ENCODE data around the gene HSF2.

The HSF2 gene, protein sequence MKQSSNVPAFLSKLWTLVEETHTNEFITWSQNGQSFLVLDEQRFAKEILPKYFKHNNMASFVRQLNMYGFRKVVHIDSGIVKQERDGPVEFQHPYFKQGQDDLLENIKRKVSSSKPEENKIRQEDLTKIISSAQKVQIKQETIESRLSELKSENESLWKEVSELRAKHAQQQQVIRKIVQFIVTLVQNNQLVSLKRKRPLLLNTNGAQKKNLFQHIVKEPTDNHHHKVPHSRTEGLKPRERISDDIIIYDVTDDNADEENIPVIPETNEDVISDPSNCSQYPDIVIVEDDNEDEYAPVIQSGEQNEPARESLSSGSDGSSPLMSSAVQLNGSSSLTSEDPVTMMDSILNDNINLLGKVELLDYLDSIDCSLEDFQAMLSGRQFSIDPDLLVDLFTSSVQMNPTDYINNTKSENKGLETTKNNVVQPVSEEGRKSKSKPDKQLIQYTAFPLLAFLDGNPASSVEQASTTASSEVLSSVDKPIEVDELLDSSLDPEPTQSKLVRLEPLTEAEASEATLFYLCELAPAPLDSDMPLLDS

DNA sequence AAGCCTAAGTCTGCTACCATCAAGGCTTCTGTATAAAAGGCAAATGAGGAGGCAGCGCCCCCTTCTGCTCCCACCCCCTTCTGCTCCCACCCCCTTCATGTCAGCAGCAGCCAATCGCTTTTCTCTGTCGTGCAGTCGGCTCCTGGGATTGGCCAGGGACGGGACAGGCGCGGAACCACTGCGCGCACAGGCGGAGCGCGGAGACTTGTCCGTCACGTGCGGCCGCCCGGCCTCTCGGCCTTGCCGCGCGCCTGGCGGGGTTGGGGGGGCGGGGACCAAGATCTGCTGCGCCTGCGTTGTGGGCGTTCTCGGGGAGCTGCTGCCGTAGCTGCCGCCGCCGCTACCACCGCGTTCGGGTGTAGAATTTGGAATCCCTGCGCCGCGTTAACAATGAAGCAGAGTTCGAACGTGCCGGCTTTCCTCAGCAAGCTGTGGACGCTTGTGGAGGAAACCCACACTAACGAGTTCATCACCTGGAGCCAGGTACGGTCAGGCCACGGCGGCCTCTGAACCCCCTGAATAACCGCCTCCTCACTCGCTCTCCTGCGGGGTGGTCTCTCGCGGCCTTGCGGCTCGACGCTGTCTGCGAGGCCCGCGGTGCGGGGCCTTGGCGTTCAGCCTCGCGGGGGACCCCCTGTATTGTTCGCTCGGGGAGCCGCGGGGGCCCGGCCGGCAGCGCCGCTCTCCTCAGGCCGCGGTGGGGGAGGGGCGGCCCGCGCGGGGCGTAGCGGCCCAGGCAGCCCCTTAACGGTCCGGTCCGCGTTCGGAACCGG lies at the start of gene HSF2:
TSS of gene HSF2 (plus strand) at position 305 of the 773 bp plus-strand sequence. CDS start at position 391, 86 bp downstream.
- H3K27ac ChIP-seq (ENCODE audit: low read length) = peak within 1 kb of the TSS; percentile 65
- H3K4me3 ChIP-seq (ENCODE audit: low read depth in 1 of 2, low read length in 2 of 2) = peak within 1 kb of the TSS; percentile 71 to 97
- H3K9me3 ChIP-seq (ENCODE audit: control insufficient read depth in 1 of 2, low read length in 2 of 2) = no peaks in the 10 kb centered on the region
- no peaks in the 10 kb centered on the region for H3K36me3 ChIP-seq (ENCODE audit: control insufficient read depth in 1 of 2, insufficient read depth in 2 of 2, low read length in 2 of 2)
- H3K4me1 ChIP-seq (ENCODE audit: control insufficient read depth in 1 of 2, insufficient read depth in 2 of 2, low read length in 2 of 2) = peaks cover 11 to 15% of the 10 kb centered on the region in 2 donors
- H3K27me3 ChIP-seq (ENCODE audit: low read depth, low read length) = no peaks in the 10 kb centered on the region

DNA sequence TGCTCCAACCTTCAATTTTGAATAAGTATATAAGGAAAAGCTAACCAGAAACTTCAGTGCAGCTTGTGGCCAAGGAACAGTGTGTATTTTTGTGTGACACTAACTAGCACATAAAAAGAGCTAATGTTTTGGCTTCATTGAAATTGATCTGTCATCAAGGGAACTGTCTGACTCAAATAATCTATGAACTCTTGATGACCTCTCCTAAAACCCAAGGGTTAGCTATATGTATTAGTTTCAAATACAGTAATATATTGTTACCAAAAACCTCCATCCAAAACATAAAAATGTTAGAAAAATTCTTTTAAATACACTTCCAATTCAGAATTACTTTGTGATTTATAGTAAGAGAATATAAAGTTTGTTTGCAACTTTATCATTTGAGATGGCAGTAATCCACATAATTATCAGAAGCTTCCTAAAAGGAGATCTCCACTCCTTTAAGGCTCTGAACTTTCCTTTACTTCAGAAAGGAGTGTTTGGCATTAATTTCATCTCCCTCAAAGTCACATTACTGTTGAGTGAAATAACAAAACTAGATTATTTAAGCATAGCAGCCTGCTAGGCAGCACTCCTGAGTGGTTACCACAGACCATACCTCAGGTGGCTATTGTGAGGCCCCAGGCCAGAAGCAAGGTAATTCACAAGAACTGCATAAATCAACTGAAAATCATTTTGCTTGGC lies 46.3 kb upstream of the HSF2 start:
- no peaks in the 10 kb centered on the region for H3K27me3 ChIP-seq (ENCODE audit: low read depth, low read length)
- no peaks in the 10 kb centered on the region for H3K36me3 ChIP-seq (ENCODE audit: control insufficient read depth in 1 of 2, insufficient read depth in 2 of 2, low read length in 2 of 2)
- H3K4me3 ChIP-seq (ENCODE audit: low read depth in 1 of 2, low read length in 2 of 2) = no peak overlapping the region
- no peaks in the 10 kb centered on the region for H3K4me1 ChIP-seq (ENCODE audit: control insufficient read depth in 1 of 2, insufficient read depth in 2 of 2, low read length in 2 of 2)
- no peaks in the 10 kb centered on the region for H3K9me3 ChIP-seq (ENCODE audit: control insufficient read depth in 1 of 2, low read length in 2 of 2)
- no peak overlapping the region for H3K27ac ChIP-seq (ENCODE audit: low read length)

DNA sequence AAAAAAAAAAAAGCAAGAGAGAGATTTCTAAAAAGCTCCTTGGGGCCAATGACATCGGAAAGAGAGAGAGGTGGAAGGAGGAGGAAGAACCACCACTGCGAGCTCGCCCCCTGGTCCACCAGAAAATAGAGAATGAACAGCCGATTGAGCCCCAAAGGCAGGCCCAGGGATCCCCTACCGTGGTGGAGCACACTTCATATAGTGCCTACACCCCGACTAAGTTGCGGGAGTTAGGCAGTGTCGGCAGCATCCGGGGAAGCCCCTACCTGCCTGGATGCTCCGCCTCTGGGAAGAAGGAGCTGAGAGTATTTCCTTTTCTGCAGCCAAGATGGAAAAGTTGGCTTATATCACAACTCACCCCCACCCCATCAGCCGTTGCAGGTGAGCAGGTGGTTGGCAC lies 38.6 kb upstream of the HSF2 start:
- Histone ChIP-seq H3K9me3 (ENCODE audit: control insufficient read depth in 1 of 2, low read length in 2 of 2) (no peaks in the 10 kb centered on the region), H3K4me3 (ENCODE audit: low read depth in 1 of 2, low read length in 2 of 2) (no peak overlapping the region), H3K36me3 (ENCODE audit: control insufficient read depth in 1 of 2, insufficient read depth in 2 of 2, low read length in 2 of 2) (no peaks in the 10 kb centered on the region), H3K27ac (ENCODE audit: low read length) (no peak overlapping the region), H3K4me1 (ENCODE audit: control insufficient read depth in 1 of 2, insufficient read depth in 2 of 2, low read length in 2 of 2) (no peaks in the 10 kb centered on the region), H3K27me3 (ENCODE audit: low read depth, low read length) (no peaks in the 10 kb centered on the region)

DNA sequence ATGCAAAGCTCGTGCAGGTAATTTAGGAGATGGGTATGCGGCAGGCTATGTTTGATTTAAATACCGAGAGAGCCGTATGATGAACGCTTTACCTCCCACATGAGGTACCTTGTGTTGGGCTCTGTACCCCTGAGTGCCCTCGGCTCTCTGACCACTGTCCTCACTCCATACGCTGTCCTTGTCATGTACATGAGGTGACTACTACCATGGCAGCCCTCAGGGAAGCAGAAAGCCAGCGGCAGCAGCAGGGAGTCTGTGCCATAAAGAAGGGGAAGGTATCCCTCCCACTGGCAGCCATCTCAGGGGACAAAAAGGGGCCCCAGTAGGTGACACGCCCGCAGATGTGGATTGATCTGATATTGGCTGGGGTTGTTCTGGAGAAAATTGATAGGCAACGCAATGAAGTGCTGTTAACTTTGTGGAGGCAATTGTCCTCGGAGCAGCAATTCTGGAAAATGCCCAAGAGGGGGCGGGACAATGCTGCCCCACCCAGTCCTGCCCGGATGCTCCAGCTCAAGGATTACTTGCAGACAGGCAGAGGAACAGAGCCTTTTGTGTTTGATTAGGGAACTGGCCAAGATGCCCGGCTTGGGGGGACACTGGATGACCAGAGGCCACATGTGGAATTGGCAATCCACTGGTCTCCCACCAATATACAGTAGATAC lies 38.0 kb upstream of the HSF2 start:
- H3K36me3 ChIP-seq (ENCODE audit: control insufficient read depth in 1 of 2, insufficient read depth in 2 of 2, low read length in 2 of 2) = no peaks in the 10 kb centered on the region
- H3K4me1 ChIP-seq (ENCODE audit: control insufficient read depth in 1 of 2, insufficient read depth in 2 of 2, low read length in 2 of 2) = no peaks in the 10 kb centered on the region
- H3K4me3 ChIP-seq (ENCODE audit: low read depth in 1 of 2, low read length in 2 of 2) = no peak overlapping the region
- no peaks in the 10 kb centered on the region for H3K27me3 ChIP-seq (ENCODE audit: low read depth, low read length)
- H3K9me3 ChIP-seq (ENCODE audit: control insufficient read depth in 1 of 2, low read length in 2 of 2) = no peaks in the 10 kb centered on the region
- H3K27ac ChIP-seq (ENCODE audit: low read length) = no peak overlapping the region

DNA sequence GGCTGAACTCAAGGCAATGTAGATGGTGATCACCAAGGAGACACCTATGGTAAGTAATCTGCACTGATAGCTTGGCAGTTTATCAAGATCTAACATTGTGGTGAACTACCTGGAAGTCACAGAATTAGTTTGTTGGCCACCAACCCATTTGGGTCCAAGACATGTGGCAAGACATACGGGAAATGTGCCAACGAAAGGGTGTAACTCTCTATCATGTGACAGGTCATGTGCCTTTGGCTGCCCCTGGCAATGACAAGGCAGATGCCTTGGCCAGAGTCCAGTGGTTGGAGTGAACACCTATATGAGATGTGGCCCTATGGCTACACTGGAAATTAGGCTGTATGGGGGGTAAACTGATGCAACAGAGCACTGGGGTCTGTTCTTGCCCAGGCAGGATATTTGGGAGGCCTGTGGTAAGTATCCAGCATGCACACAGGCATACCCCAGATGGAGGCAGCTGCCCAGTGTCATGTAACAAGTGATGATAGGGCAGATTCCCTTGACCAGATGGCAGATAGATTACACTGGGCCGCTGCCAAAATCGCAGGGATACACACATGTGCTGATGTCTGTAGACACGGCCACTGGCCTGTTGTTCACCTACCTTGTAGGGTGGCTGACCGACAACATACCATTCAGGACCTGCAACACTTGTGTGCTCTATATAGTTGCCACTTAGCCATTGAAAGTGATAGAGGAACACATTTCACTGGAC lies 35.5 kb upstream of the HSF2 start:
- Histone ChIP-seq H3K27me3 (ENCODE audit: low read depth, low read length) (no peaks in the 10 kb centered on the region), H3K27ac (ENCODE audit: low read length) (no peak overlapping the region), H3K4me1 (ENCODE audit: control insufficient read depth in 1 of 2, insufficient read depth in 2 of 2, low read length in 2 of 2) (no peaks in the 10 kb centered on the region), H3K4me3 (ENCODE audit: low read depth in 1 of 2, low read length in 2 of 2) (no peak overlapping the region), H3K36me3 (ENCODE audit: control insufficient read depth in 1 of 2, insufficient read depth in 2 of 2, low read length in 2 of 2) (no peaks in the 10 kb centered on the region), H3K9me3 (ENCODE audit: control insufficient read depth in 1 of 2, low read length in 2 of 2) (no peaks in the 10 kb centered on the region)

DNA sequence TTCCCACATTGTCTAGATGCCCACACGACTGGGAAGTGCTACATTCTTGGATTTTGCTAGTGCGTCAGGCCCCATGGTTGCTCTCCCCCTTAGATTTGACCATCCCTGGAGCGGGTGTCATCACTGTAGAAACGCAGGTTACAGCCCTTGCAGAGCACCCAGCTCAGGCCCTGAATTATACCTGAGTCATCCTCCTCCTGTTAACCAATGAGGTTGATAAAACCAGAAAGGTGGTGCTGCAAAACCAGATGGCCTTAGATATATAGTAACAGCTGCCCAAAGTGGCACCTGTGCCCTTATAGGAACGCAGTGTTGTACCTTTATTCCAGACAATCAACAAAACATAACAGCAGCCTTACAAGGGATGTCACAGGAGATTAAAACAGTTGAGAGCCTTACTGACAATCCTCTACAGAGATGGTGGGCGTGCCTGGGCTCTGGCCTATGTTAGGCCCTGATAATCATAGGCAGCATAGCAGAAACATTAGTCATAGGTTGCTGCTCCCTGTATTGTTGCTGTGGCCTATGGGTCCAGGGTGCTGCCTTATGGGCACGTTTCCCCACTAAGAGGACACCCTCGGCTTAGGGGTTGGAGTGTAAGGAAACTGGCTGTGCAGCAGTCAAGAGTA lies 33.6 kb upstream of the HSF2 start:
- no peaks in the 10 kb centered on the region for H3K27me3 ChIP-seq (ENCODE audit: low read depth, low read length)
- H3K4me3 ChIP-seq (ENCODE audit: low read depth in 1 of 2, low read length in 2 of 2) = no peak overlapping the region
- H3K9me3 ChIP-seq (ENCODE audit: control insufficient read depth in 1 of 2, low read length in 2 of 2) = no peaks in the 10 kb centered on the region
- H3K4me1 ChIP-seq (ENCODE audit: control insufficient read depth in 1 of 2, insufficient read depth in 2 of 2, low read length in 2 of 2) = no peaks in the 10 kb centered on the region
- no peak overlapping the region for H3K27ac ChIP-seq (ENCODE audit: low read length)
- no peaks in the 10 kb centered on the region for H3K36me3 ChIP-seq (ENCODE audit: control insufficient read depth in 1 of 2, insufficient read depth in 2 of 2, low read length in 2 of 2)

DNA sequence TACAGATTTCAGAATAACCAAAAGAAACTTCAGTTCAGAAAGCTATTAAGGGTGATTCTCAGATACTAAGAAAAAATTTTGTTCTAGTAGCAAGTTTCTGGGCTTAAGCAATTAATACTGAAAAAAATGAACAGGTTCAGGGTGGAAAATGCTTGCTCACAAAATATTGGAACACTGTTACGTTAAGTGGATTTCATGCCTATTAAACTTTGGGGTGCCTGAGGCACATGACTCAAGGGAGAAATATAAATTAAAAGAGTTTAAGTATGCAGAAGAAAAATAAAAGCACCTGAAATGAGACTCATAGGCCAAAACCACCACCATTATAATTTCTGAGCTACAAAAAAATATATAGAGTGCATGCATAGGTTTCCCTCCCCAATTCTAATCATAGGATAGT lies 32.3 kb upstream of the HSF2 start:
- Histone ChIP-seq H3K4me3 (ENCODE audit: low read depth in 1 of 2, low read length in 2 of 2) (no peak overlapping the region), H3K27me3 (ENCODE audit: low read depth, low read length) (no peaks in the 10 kb centered on the region), H3K4me1 (ENCODE audit: control insufficient read depth in 1 of 2, insufficient read depth in 2 of 2, low read length in 2 of 2) (no peaks in the 10 kb centered on the region), H3K9me3 (ENCODE audit: control insufficient read depth in 1 of 2, low read length in 2 of 2) (no peaks in the 10 kb centered on the region), H3K27ac (ENCODE audit: low read length) (no peak overlapping the region), H3K36me3 (ENCODE audit: control insufficient read depth in 1 of 2, insufficient read depth in 2 of 2, low read length in 2 of 2) (no peaks in the 10 kb centered on the region)

DNA sequence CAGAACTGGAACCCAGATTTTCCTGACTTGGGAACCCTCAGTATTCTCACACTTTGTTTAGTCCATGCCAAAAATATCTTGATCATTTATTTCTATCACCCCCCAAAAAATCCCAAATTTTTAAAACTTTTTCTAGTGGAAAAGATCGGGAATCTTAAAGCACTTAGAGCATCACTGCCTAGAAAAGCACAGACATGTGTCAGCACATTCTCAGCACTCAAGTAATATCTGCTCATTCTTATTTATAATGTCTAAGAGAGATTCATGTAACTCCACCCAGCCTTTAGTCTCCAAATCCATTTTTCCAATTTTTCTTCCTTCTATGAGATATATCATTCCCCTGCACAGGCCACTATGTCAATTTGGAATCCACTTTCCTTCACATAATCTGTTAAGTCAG lies 29.9 kb upstream of the HSF2 start:
- H3K27ac ChIP-seq (ENCODE audit: low read length) = no peak overlapping the region
- H3K4me1 ChIP-seq (ENCODE audit: control insufficient read depth in 1 of 2, insufficient read depth in 2 of 2, low read length in 2 of 2) = no peaks in the 10 kb centered on the region
- H3K4me3 ChIP-seq (ENCODE audit: low read depth in 1 of 2, low read length in 2 of 2) = no peak overlapping the region
- H3K27me3 ChIP-seq (ENCODE audit: low read depth, low read length) = no peaks in the 10 kb centered on the region
- H3K36me3 ChIP-seq (ENCODE audit: control insufficient read depth in 1 of 2, insufficient read depth in 2 of 2, low read length in 2 of 2) = no peaks in the 10 kb centered on the region
- H3K9me3 ChIP-seq (ENCODE audit: control insufficient read depth in 1 of 2, low read length in 2 of 2) = no peaks in the 10 kb centered on the region

DNA sequence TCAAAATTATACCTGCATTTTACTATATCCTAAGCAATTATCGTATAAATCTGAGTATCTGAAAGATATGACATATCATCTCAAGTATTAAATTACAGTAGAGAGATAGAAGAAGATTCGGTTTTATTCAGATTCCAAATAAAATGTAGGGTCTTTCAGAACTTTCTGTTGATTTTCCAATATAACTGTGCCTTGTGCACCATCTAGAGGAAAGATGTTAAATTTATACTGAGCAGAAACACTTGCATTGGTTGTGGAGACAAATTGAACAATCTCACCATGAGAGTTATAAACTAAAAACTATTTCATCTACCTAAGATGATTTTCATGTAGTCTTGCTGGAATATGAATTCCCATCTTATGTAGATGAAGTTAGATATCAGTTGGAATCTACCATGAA lies 26.8 kb upstream of the HSF2 start:
- no peaks in the 10 kb centered on the region for H3K27me3 ChIP-seq (ENCODE audit: low read depth, low read length)
- H3K27ac ChIP-seq (ENCODE audit: low read length) = no peak overlapping the region
- no peaks in the 10 kb centered on the region for H3K36me3 ChIP-seq (ENCODE audit: control insufficient read depth in 1 of 2, insufficient read depth in 2 of 2, low read length in 2 of 2)
- H3K4me1 ChIP-seq (ENCODE audit: control insufficient read depth in 1 of 2, insufficient read depth in 2 of 2, low read length in 2 of 2) = no peaks in the 10 kb centered on the region
- H3K4me3 ChIP-seq (ENCODE audit: low read depth in 1 of 2, low read length in 2 of 2) = no peak overlapping the region
- H3K9me3 ChIP-seq (ENCODE audit: control insufficient read depth in 1 of 2, low read length in 2 of 2) = no peaks in the 10 kb centered on the region

DNA sequence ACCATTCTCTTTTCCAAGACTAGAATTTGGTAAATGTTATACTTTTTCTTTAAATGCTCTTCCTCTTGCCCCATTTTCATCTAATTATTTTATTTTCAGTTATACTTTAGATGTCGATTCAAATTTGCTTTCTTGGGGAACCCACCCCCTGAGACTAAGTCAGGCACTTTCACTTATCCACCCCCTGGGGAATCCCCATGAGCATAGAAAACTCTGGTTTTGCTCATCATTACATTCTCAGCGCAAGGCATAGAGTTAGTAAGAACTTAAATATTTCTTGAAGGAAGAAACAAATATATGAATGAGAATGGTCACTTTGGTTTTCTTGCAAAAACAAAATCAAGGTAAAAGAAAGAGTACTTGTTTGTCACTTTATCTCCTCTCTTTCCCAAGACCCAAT lies 25.1 kb upstream of the HSF2 start:
- Histone ChIP-seq H3K4me3 (ENCODE audit: low read depth in 1 of 2, low read length in 2 of 2) (no peak overlapping the region), H3K36me3 (ENCODE audit: control insufficient read depth in 1 of 2, insufficient read depth in 2 of 2, low read length in 2 of 2) (no peaks in the 10 kb centered on the region), H3K27ac (ENCODE audit: low read length) (no peak overlapping the region), H3K27me3 (ENCODE audit: low read depth, low read length) (no peaks in the 10 kb centered on the region), H3K9me3 (ENCODE audit: control insufficient read depth in 1 of 2, low read length in 2 of 2) (no peaks in the 10 kb centered on the region), H3K4me1 (ENCODE audit: control insufficient read depth in 1 of 2, insufficient read depth in 2 of 2, low read length in 2 of 2) (no peaks in the 10 kb centered on the region)
